Fibroblast of skin of scalp (primary cell): Measurements from ENCODE around the gene RAB20.
"Not testable (repeated sequence)": the region's sequence is repeated elsewhere in the genome, so short reads cannot be mapped to it uniquely, and the experiment has no call there.

Experiments used
- DNase-seq: peaks from one replicate; pipeline ENCODE4 v3.0.0-alpha.2; 2013

The RAB20 gene

DNA sequence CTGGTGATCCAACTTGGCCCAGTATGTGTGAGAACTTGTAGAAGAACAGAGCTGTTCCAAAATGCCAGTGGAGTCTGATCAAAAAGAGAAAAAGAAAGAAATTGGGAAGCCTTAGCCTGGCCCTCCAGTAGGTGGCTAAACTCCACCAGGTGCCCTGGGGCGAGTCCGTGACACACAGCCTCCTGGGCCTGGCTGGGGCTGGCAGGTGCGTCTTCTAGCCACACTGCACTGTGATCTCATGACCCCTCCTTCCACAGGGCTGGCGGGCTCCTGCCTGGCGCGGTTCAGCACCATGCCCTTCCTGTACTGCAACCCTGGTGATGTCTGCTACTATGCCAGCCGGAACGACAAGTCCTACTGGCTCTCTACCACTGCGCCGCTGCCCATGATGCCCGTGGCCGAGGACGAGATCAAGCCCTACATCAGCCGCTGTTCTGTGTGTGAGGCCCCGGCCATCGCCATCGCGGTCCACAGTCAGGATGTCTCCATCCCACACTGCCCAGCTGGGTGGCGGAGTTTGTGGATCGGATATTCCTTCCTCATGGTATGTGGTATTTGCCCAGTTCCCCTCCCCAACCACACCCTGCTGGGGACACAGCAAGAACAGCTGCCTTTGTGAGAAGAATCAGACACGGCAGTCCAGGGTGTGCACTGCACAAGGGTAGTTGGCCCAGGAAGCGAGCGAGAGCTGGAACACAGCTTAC is 53.7 kb downstream of the RAB20 start:
- DNase-seq, result no peak

DNA sequence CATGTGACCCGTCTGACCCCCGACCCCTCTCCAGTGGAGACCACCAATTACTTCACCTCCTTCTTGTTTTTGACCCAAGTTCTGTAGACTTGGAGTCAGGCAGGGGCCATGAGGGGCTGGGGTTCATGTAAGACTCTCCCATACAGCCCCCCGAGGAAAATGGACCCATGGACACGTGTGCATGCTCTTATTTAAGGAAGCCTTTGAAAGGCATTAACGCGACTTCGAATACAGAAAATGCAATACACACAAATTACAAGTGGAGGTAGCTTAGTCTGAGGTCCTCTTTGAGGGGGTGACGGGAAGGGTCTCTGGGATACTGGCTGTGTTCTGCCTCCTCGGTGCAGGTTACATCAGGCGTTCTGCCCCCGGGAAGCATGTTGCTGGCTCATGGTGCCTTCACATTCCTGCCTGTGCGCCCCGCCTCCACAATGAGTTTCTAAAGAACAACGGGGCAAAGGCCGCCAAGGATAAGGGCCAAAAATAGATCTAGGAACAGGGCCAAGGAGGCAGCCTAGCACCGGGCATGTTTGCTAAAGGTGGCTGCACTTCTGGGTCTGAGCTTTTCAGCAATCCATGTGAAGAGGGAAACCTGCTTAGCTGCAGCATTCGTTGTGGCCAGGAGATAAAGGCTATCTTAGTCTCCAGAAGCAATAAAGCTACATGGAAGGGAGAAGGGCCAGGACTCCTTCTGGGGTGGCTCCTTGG is 54.5 kb downstream of the RAB20 start:
- no peak for DNase-seq

DNA sequence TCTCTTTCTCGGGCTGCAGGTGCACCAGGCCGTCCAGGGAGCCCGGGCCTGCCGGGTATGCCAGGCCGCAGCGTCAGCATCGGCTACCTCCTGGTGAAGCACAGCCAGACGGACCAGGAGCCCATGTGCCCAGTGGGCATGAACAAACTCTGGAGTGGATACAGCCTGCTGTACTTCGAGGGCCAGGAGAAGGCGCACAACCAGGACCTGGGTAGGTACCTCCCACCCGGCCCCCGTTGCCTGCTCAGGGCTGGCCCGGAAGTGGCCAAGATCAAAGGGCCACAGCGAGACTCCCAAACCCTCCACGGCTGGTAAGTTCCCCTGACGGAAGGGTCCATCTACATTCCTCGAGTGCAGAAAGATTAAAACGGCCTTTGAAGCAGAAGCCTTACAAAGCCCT is 55.1 kb downstream of the RAB20 start:
- DNase-seq, result no peak

DNA sequence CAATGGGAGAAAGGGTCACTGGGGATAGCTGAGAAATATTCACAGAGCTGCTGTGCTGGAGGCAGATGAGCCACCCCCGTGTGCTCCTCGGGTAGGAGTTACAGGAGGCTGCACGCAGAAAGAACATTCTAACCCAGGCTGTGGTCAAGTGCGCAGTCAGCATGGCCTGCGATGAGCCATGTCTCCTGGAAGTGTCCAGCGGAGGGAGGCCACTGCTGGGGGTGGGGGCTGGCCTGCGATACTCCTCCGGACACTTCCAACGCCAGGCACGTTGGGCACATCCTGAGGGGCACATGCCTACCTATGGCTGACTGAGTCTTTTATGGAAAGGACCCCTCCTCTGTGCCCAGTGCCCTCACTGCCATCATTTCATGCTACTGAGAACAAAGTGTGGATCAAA is 55.9 kb downstream of the RAB20 start:
- DNase-seq, result no peak

DNA sequence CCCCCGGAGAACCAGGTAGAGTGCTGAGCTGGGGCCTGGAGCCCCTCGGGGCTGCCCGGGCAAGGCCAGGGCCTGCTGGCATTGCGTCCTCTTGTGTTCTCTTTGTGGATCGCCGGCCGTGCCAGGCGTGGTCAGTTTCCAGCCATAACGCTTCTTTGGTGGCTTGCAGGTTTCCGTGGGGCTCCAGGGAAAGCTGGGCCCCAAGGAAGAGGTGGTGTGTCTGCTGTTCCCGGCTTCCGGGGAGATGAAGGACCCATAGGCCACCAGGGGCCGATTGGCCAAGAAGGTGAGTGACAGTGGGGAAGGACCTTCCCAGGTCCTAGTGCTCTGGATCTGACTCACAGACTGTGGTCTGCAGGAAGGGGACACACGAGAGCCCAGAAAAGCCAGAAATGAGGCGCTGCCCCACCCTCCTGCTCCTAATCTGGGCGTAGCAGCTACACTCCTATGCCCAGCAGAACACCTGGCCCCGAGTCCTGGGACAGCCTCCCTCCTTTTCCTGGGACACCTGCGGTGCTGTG is 57.5 kb downstream of the RAB20 start:
- DNase-seq, result no peak

DNA sequence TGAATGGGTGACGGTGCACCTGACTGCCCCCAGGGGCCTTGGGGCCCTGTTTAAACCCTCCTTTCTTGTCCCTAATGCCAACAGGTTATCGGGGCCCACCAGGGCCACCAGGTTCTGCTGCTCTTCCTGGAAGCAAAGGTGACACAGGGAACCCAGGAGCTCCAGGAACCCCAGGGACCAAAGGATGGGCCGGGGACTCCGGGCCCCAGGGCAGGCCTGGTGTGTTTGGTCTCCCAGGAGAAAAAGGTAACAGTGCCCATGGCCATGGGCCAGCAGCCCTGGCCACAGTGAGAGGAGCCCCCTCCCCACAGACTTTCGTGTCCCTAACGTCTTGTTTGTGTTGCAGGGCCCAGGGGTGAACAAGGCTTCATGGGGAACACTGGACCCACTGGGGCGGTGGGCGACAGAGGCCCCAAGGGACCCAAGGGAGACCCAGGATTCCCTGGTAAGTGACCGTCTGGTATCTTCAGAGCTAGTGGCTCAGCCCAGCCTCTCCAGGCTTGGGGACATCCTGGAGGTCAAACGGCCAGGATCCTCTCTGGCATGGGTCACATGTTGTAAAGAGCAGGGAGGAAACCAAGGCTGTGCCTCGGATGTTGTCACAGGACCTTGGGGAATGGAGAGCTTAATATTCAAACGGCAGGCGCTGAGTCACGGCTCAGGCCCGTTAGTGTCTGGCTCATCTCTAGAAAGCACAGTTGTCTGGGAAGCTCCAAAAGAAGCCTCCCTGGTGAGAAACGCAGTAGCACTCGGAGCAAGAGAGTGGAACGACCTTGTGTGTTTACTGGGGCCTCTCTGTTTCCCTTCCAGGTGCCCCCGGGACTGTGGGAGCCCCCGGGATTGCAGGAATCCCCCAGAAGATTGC is 58.3 kb downstream of the RAB20 start:
- DNase-seq, result peak; percentile 62

DNA sequence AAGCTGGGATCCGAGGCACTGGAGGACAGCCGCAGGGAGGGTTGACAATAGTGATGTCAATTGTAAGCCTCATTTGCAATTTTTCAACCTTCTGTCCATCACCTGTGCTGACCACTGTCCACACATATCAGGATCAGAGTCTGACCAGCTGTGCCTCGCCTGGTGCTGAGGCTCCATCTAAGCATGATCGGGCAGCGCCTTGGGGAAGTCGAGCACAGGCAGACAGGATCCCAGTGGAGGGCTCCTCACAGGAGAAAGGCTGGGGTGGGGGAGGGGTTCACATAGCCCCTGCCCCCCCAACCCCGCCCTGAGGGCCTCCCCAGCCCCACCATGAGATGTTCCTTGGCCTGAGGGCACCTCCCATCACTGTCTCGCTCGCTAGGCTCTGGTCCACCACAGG is 60.3 kb downstream of the RAB20 start:
- DNase-seq, result no peak

DNA sequence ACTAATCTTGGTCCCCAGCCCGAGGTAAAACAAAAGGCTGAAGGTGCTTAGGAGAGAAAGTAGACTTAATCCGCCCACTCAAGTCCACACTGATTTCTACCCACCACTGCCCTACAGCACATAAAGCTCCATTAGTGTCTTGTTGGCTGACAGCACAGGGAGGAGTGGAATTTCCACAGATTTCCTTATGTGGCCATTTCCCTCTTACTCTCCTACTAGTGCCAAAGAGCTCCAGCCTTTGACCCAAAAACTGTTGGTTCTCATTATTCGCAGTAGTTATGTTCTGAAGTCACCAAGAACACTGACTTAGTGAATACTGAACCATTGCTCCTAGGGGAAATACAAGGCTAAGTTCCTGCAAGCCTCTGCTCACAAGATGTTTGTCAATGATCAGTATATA is 61.2 kb downstream of the RAB20 start:
- no peak for DNase-seq

DNA sequence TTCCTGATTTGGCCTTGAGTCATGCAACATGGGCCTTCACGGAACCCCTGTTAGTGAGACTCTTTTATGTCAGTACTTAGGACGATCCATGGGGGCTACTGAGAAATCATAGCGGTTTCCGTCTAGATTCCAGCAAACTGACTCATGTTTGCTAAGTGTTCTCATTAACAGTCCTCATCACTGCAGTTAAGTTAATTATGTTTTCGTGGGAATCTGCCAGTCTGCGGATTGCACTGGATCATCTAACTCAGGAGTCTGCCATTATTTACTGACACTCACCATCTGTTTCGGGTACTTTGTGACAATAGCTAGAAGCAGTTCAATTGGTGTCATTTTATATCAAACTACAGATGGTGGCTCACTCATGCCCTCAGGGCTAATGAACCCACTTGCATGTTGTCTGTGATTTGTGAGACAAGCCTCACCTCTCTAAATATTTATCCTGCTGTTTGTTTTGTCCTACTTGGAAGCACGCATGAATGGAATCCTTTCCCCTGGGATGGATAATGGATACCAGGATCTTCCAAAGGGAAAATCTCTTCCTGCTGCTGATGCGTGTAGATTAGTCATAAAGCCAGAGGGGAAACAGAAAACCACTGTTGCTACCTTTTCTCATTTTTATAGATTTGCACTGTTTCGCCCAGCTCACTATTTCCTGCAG is 61.8 kb downstream of the RAB20 start:
- peak; percentile 82 for DNase-seq

DNA sequence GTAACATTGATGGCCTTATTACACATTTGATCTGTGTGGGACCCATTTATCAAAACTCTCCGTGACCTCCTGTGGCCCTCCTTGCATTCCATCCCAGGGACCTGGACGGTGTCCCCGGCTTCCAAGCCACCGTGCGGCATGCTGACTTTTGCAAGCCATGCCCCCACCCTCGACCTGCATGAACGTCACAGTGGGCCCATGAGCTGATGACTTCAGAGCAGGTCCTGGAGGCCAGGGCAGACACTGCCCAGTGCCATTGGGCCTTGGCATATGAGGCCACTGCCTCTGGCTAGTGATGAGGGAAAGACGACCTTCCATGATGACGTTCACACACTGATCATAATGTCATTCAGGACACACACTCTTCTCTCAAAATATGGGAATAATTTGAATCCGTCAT is 62.8 kb downstream of the RAB20 start:
- no peak for DNase-seq

DNA sequence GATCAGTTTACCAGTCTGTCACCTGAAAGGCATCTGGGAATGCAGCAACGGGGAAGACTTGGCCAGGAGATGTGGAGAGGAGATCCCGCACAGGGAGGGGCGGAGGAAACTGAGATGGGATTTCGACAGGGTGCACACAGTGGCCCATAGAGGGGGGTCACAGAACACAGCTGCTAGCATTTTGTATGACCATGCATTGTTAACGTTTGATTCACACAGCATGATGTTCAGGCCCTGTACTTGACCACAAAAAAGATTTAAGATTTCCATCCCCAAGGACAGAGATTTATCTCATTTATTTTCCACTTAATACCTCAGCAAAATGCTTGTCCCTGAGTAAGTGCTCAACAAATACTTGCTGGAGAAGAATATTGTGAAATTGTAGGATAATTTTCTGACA is 63.2 kb downstream of the RAB20 start:
- no peak for DNase-seq

DNA sequence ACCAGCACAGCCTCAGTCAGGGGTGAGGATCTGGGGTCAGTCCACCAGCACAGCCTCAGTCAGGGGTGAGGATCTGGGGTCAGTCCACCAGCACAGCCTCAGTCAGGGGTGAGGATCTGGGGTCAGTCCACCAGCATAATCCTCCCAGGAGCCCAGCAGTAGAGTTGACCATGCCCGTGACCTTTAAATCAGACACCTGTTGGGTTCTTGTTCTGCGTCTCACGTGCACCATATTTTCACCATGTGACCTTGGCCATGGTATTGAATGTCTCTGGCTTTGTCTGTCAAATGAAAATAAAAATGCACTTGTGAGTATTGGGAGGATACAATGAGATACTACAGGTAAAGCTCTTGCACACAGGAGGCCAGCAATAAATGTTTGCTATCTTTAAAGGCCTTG is 63.6 kb downstream of the RAB20 start:
- not testable (repeated sequence) for DNase-seq

DNA sequence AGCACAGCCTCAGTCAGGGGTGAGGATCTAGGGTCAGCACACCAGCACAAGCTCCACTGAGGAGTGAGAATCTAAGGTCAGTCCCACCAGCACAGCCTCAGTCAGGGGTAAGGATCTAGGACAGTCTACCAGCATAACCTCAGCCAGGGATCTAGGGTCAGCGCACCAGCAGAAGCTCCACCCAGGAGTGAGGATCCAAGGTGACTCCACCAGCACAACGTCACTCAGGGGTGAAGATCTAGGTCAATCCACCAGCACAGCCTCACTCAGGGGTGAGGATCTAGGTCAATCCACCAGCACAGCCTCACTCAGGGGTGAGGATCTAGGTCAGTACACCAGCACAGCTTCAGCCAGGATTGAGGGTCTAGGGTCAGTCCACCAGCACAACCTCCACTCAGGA is 64.5 kb downstream of the RAB20 start:
- DNase-seq, result no peak

DNA sequence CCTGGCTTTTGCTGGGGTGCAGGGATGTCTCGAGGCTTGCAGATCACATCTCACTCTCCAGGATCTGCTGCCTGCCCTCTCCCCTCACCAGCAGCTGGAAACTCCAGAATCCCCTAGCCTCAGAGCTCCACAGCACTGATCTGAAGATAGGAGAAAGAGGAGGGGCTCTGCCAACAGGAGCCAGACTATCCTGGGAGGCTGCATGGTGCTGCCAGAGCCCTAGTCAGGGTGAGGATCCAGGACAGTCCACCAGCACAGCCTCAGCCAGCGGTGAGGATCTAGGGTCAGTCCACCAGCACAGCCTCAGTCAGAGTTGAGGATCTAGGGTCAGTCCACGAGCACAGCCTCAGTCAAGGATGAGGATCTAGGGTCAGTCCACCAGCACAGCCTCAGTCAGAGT is 65.2 kb downstream of the RAB20 start:
- DNase-seq, result no peak

DNA sequence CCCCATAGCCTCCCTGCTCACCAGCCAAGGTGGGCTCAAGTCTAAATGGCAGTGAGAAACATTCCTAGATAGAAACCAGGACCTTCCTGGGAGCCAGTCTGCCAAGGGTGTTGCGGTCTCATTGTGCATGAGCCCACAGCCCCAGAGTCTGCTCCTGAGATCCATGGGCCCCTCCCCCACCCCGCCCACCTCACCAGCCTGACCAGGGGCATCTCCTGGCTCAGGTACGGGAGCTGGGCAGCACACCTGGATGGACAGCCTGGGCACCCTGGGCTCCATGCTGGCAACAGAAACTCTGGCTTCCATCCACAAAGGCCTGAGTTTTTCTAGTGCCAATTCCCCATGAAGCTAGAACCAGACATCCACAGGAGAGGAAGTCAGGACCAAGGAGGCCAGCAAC is 65.6 kb downstream of the RAB20 start:
- DNase-seq, result no peak

DNA sequence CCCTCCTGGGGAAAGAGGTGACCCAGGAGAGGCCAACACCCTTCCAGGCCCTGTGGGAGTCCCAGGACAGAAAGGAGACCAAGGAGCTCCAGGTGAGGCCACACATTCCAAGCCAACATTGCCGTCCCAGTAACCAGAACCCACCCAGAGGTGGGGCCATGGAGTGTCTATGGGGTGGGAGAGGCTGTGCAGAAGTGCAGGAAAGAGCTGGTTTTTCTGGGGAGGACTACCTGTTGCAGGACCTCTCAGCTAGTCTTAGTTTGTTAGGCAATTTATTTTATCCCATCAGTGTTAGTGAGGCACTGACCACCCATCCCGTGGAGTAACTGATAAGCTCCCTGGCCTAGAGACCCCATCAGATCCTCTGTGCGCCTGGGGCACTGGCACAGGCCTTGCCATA is 66.1 kb downstream of the RAB20 start:
- no peak for DNase-seq

DNA sequence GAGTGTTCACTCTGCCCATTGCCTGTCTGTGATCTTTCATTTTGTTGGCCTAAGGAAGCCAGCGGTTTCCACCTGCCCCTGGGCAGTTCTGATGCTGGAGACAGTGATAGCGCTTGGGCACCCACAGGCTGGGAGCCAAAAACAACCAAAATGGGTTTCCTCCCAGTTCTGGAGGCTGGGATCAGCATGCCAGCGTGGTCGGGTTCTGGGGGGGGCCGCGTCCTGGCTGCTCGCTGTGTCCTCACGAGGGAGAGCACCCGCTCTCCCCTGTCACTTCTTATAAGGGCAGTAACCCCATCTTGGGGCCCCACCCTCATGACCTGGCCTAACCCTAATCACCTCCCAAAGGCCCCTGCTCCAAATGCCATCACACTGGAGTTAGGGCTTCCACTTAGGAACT is 67.9 kb downstream of the RAB20 start:
- DNase-seq, result no peak

DNA sequence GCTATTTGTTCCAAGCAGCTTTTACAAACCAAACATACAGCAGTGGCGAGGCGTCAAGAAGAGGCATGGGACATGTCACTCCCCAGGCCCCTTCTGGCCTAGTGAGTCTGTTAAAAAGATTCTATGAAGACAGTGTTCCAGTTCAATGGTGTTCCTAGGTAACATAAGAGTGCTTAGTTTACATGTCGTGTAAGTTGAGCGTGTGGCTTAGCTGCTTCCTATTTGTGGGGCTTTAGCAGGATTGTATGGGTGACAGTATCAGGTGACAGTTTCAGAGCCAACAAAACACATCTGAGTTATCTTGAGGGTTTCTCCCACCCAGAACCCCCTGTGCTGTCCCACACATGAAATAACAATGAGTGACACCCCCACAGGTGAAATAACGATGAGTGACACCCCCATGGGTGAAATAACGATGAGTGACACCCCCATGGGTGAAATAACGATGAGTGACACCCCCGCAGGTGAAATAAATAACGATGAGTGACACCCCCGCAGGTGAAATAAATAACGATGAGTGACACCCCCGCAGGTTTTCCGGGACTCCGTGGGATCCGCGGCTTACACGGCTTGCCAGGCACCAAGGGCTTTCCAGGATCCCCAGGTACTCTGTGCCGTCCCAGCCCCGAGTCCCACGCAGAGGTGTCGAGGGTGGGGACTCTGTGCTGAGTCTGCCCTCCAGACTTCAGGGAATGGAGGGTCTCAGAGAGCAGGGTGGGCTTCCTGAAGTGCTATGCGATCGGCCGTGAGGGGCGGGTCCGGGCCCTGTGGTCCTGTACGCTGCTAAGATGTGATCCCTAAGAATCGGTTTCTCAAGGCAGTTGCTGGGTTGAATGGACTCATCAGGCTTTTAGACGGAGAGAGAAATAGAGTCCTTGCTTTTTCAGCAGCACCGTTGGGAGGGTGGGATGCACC is 68.6 kb downstream of the RAB20 start:
- no peak for DNase-seq

DNA sequence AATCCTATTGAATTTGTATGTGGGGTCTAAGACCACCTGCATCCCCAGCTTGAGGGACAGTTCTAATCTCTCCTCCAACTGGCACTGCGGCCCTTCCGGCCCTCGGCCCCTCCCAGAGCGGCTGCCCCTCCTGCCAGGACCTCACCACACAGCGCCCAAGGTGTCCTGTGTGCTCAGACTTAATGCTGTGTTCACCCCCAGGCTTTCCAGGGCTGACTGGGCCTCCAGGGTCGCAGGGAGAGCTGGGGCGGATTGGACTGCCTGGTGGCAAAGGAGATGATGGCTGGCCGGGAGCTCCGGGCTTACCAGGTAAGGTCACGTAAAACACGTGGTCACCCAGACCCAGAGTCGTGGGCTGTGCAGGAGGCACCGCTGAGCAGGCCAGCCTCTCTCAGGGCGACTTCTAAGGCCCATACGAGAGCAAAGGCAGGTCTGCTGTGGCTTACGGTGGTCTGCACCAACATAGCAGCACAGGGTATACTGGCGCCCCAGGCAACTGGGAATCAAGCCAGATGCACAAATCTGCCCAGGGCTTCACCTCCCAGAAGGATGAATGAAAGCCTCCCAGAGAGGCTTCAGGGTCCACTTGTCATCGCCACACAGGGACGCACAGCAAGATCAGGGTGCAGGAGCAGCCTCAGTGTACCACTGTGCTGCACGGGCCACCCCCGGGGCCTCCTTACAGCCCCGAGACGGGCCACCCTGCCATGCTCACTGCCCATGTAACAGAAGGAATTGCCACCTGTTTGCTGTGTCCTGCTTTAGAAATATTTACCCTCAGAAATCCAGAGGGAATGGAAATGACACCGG is 69.4 kb downstream of the RAB20 start:
- no peak for DNase-seq

DNA sequence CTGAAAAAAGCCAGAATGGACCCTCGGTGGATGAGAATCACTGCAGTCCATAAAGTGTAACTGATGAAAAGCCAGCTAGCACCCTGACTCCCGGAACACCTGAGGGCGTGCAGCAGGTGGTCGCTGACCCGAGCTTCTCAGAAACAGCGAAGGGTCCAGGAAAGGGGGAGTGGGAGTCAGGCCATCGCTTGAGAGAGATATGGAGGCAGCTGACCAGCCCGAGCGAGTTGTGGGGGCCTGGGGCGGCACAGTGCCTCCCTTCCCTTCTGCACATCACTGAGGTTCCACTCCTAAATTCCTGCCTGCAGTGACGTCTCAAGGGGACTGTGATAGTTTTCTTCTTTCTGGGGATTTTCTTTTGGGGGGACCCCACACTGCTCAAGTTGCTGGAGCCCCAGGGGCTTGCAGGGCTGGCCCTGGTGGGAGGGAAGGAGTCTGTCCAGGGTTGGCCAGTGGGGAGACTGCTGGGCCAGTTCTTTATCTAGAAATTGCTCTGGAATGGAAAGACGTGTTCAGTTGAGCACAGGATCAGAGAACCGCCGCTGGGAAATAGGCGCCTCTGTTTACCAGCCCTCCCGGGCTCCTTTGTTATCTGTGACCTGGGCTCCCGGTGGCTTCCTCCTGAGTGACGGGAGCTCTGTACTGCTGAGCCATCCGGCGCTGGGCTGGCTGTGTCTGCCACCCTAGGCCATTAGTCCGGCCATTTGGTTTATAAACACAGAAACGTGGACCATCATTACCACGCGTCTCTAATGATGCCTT is 71.3 kb downstream of the RAB20 start:
- DNase-seq, result no peak
